WTC11 (cell line): Measurements from ENCODE around the gene CIDEC. TPM values are rescaled to one million over a fixed set of nuclear protein-coding genes. Genes with fewer than 3 reads are reported as not detected.

Experiments used
- ATF1 ChIP-seq: sonication (generic); formaldehyde crosslinking; IDR thresholded peaks from 2 replicates; pipeline ENCODE4 v1.8.1; 2023; ENCODE audit warnings: mild to moderate bottlenecking, moderate library complexity, missing genetic modification reagents
- ATF3 ChIP-seq: sonication (generic); formaldehyde crosslinking; conservative IDR thresholded peaks from 2 replicates; pipeline ENCODE4 v1.8.1; 2022; ENCODE audit warnings: mild to moderate bottlenecking, missing genetic modification reagents
- ATF6 ChIP-seq: sonication (generic); formaldehyde crosslinking; IDR thresholded peaks from 2 replicates; pipeline ENCODE4 v1.8.1; 2023; ENCODE audit warnings: mild to moderate bottlenecking, missing genetic modification reagents
- CREB1 ChIP-seq: sonication (generic); formaldehyde crosslinking; IDR thresholded peaks from 2 replicates; pipeline ENCODE4 v1.8.0; 2023; ENCODE audit warnings: mild to moderate bottlenecking, missing genetic modification reagents
- CREM ChIP-seq: sonication (generic); formaldehyde crosslinking; IDR thresholded peaks from 2 replicates; pipeline ENCODE4 v1.8.1; 2022; ENCODE audit warnings: mild to moderate bottlenecking, missing genetic modification reagents, moderate library complexity
- ESRRA ChIP-seq: sonication (generic); formaldehyde crosslinking; IDR thresholded peaks from 2 replicates; pipeline ENCODE4 v1.8.1; 2022; ENCODE audit warnings: mild to moderate bottlenecking, missing genetic modification reagents, borderline replicate concordance
- ETV6 ChIP-seq: sonication (generic); formaldehyde crosslinking; IDR thresholded peaks from 2 replicates; pipeline ENCODE4 v1.8.1; 2022; ENCODE audit warnings: mild to moderate bottlenecking, missing genetic modification reagents
- IRF1 ChIP-seq: sonication (generic); formaldehyde crosslinking; IDR thresholded peaks from 2 replicates; pipeline ENCODE4 v1.8.0; 2023; ENCODE audit warnings: missing genetic modification reagents
- IRF2 ChIP-seq: sonication (generic); formaldehyde crosslinking; IDR thresholded peaks from 2 replicates; pipeline ENCODE4 v1.8.0; 2022; ENCODE audit warnings: low read depth, missing genetic modification reagents, borderline replicate concordance
- NFATC4 ChIP-seq: fragments of 250-450 bp; sonication (Bioruptor Pico); IDR thresholded peaks from 2 replicates; pipeline ENCODE4 v1.9.0; 2021; ENCODE audit warnings: mild to moderate bottlenecking
- NFE2L1 ChIP-seq: sonication (generic); formaldehyde crosslinking; IDR thresholded peaks from 2 replicates; pipeline ENCODE4 v1.8.1; 2023; ENCODE audit warnings: missing genetic modification reagents
- NR3C1 ChIP-seq: sonication (generic); formaldehyde crosslinking; conservative IDR thresholded peaks from 2 replicates; pipeline ENCODE4 v1.8.1; 2023; ENCODE audit warnings: low read depth, mild to moderate bottlenecking, missing genetic modification reagents
- SOX15 ChIP-seq: fragments of 250-450 bp; sonication (Bioruptor Pico); IDR thresholded peaks from 2 replicates; pipeline ENCODE4 v1.9.0; 2021; ENCODE audit warnings: mild to moderate bottlenecking
- SP1 ChIP-seq: sonication (generic); formaldehyde crosslinking; conservative IDR thresholded peaks from 2 replicates; pipeline ENCODE4 v1.8.1; 2022; ENCODE audit warnings: missing genetic modification reagents
- TCF7 ChIP-seq: sonication (generic); formaldehyde crosslinking; IDR thresholded peaks from 2 replicates; pipeline ENCODE4 v1.8.0; 2022; ENCODE audit warnings: mild to moderate bottlenecking, low read depth, missing genetic modification reagents, moderate library complexity
- TEAD1 ChIP-seq: sonication (generic); formaldehyde crosslinking; IDR thresholded peaks from 2 replicates; pipeline ENCODE4 v1.8.0; 2022; ENCODE audit warnings: mild to moderate bottlenecking, missing genetic modification reagents
- TEAD4 ChIP-seq: sonication (generic); formaldehyde crosslinking; IDR thresholded peaks from 2 replicates; pipeline ENCODE4 v1.8.0; 2022; ENCODE audit warnings: mild to moderate bottlenecking, missing genetic modification reagents
- ZBTB43 ChIP-seq: sonication (generic); formaldehyde crosslinking; IDR thresholded peaks from 2 replicates; pipeline ENCODE4 v1.8.1; 2023; ENCODE audit warnings: mild to moderate bottlenecking, missing genetic modification reagents
- ZMAT4 ChIP-seq: fragments of 250-450 bp; sonication (Bioruptor Pico); IDR thresholded peaks from 2 replicates; pipeline ENCODE4 v1.9.0; 2021; ENCODE audit warnings: mild to moderate bottlenecking
- ZNF219 ChIP-seq: sonication (generic); formaldehyde crosslinking; IDR thresholded peaks from 2 replicates; pipeline ENCODE4 v1.8.0; 2023; ENCODE audit warnings: missing genetic modification reagents, mild to moderate bottlenecking, borderline replicate concordance
- ZNF232 ChIP-seq: sonication (generic); formaldehyde crosslinking; IDR thresholded peaks from 2 replicates; pipeline ENCODE4 v1.8.0; 2022; ENCODE audit warnings: mild to moderate bottlenecking, missing genetic modification reagents
- ZNF263 ChIP-seq: sonication (generic); formaldehyde crosslinking; IDR thresholded peaks from 2 replicates; pipeline ENCODE4 v1.8.1; 2022; ENCODE audit warnings: low read depth, mild to moderate bottlenecking, moderate library complexity, missing genetic modification reagents
- ZNF317 ChIP-seq: sonication (generic); formaldehyde crosslinking; IDR thresholded peaks from 2 replicates; pipeline ENCODE4 v1.8.1; 2023; ENCODE audit warnings: low read depth, mild to moderate bottlenecking, moderate library complexity, missing genetic modification reagents, borderline replicate concordance
- ZNF532 ChIP-seq: fragments of 250-450 bp; sonication (Bioruptor Pico); IDR thresholded peaks from 2 replicates; pipeline ENCODE4 v1.9.0; 2021; ENCODE audit warnings: mild to moderate bottlenecking, borderline replicate concordance
- ZNF671 ChIP-seq: fragments of 250-450 bp; sonication (Bioruptor Pico); IDR thresholded peaks from 2 replicates; pipeline ENCODE4 v1.8.0; 2021; ENCODE audit warnings: mild to moderate bottlenecking
- total RNA-seq: library from RNA; stranded (reverse); gene quantifications from 3 replicates; pipeline ENCODE4 v1.2.3, GENCODE V29; 2021
- TF ChIP-seq, protein P1 (sequence below): sonication (generic); formaldehyde crosslinking; IDR thresholded peaks from 2 replicates; pipeline ENCODE4 v1.8.0; 2022; ENCODE audit warnings: mild to moderate bottlenecking, missing genetic modification reagents
- TF ChIP-seq, protein P2 (sequence below): fragments of 250-450 bp; sonication (Bioruptor Pico); IDR thresholded peaks from 2 replicates; pipeline ENCODE4 v1.8.0; 2021; ENCODE audit warnings: mild to moderate bottlenecking

CIDEC gene
- total RNA-seq, 1 experiment from 2014 or later: not detected

GRCh38 chr3:9890249-9891071, 10.4 kb upstream of the CIDEC start, which contains the start of gene JAGN1 (continued):
- no peak for TF ChIP-seq NR3C1 (CRISPR knock-in tag)
- peak; percentile 74 for TF ChIP-seq IRF1
- TF ChIP-seq TCF7 (CRISPR knock-in tag): no peak
- peak; percentile 79; the same call in 1 of the 2 replicates for TF ChIP-seq NFE2L1
- TF ChIP-seq ZNF317 (CRISPR knock-in tag): no peak
- peak; percentile 20; the same call in 1 of the 2 replicates for TF ChIP-seq CREM (CRISPR knock-in tag)
- TF ChIP-seq ZNF532 (CRISPR knock-in tag): no peak
- TF ChIP-seq ATF1 (CRISPR knock-in tag): no peak
- peak; percentile 54; the same call in 1 of the 2 replicates for TF ChIP-seq SP1
- TF ChIP-seq ATF3 (CRISPR knock-in tag): no peak
- no peak for TF ChIP-seq CREB1
- TF ChIP-seq TEAD4 (CRISPR knock-in tag): no peak; the same call in 1 of the 2 replicates
- TF ChIP-seq SOX15 (CRISPR knock-in tag): no peak
- TF ChIP-seq ZNF671 (CRISPR knock-in tag): no peak
- no peak for TF ChIP-seq IRF2 (CRISPR knock-in tag)
- TF ChIP-seq, protein P1, sequence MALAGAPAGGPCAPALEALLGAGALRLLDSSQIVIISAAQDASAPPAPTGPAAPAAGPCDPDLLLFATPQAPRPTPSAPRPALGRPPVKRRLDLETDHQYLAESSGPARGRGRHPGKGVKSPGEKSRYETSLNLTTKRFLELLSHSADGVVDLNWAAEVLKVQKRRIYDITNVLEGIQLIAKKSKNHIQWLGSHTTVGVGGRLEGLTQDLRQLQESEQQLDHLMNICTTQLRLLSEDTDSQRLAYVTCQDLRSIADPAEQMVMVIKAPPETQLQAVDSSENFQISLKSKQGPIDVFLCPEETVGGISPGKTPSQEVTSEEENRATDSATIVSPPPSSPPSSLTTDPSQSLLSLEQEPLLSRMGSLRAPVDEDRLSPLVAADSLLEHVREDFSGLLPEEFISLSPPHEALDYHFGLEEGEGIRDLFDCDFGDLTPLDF: no peak
- TF ChIP-seq NFATC4 (CRISPR knock-in tag): no peak
- TF ChIP-seq, protein P2, sequence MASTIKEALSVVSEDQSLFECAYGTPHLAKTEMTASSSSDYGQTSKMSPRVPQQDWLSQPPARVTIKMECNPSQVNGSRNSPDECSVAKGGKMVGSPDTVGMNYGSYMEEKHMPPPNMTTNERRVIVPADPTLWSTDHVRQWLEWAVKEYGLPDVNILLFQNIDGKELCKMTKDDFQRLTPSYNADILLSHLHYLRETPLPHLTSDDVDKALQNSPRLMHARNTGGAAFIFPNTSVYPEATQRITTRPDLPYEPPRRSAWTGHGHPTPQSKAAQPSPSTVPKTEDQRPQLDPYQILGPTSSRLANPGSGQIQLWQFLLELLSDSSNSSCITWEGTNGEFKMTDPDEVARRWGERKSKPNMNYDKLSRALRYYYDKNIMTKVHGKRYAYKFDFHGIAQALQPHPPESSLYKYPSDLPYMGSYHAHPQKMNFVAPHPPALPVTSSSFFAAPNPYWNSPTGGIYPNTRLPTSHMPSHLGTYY: no peak
- TF ChIP-seq TEAD1 (CRISPR knock-in tag): 0 out of 2 replicates have a peak, but pooled peaks have one; percentile 16
- peak; percentile 73 for TF ChIP-seq ETV6
- TF ChIP-seq ZBTB43: no peak
- TF ChIP-seq ZNF232 (CRISPR knock-in tag): peak; percentile 79; the same call in 1 of the 2 replicates
- TF ChIP-seq ESRRA (CRISPR knock-in tag): peak; percentile 67; the same call in 1 of the 2 replicates
- no peak for TF ChIP-seq ZNF263
- no peak for TF ChIP-seq ZNF219
- TF ChIP-seq ZMAT4: no peak
- 0 out of 2 replicates have a peak, but pooled peaks have one; percentile 56 for TF ChIP-seq ATF6
